MM.1S (cell line): ENCODE results near the gene SLC24A3.

ENCODE experiments used
- DNase-seq: peaks from one replicate; pipeline ENCODE4 v3.0.0-alpha.2; 2015
- H2AFZ ChIP-seq: fragments of 300-600 bp; sonication (generic); 2 replicates; pipeline ENCODE4 v1.6.0; 2016; ENCODE audit warnings: antibody characterized with exemption, low read length
- H3F3A ChIP-seq: fragments of 300-600 bp; sonication (generic); 2 replicates; pipeline ENCODE4 v1.6.1; 2016; ENCODE audit warnings: mild to moderate bottlenecking, antibody characterized with exemption, low read length, moderate library complexity, mixed read lengths; ENCODE audit not compliant: insufficient read depth
- H3K27ac ChIP-seq: fragments of 300-600 bp; sonication (generic); 2 replicates; pipeline ENCODE4 v1.5.1; 2016; ENCODE audit warnings: mild to moderate bottlenecking, low read length
- H3K27me3 ChIP-seq: fragments of 300-600 bp; sonication (generic); replicated peaks from 2 replicates; pipeline ENCODE4 v1.6.0; 2016; ENCODE audit warnings: low read length; ENCODE audit not compliant: insufficient read depth
- H3K36me3 ChIP-seq: fragments of 300-600 bp; sonication (generic); replicated peaks from 2 replicates; pipeline ENCODE4 v1.6.1; 2016; ENCODE audit warnings: mild to moderate bottlenecking, low read length, mixed read lengths; ENCODE audit not compliant: insufficient read depth
- H3K4me1 ChIP-seq: fragments of 300-600 bp; sonication (generic); 2 replicates; pipeline ENCODE4 v1.6.1; 2016; ENCODE audit warnings: low read length, mixed read lengths
- H3K4me2 ChIP-seq: fragments of 300-600 bp; sonication (generic); 2 replicates; pipeline ENCODE4 v1.6.0; 2016; ENCODE audit warnings: low read depth, low read length
- H3K4me3 ChIP-seq: fragments of 300-600 bp; sonication (generic); 2 replicates; pipeline ENCODE4 v1.5.1; 2016; ENCODE audit warnings: low read length, mixed read lengths
- H3K79me2 ChIP-seq: fragments of 300-600 bp; sonication (generic); 2 replicates; pipeline ENCODE4 v1.6.1; 2016; ENCODE audit warnings: mixed run types, low read length, mixed read lengths
- H3K9ac ChIP-seq: fragments of 300-600 bp; sonication (generic); 2 replicates; pipeline ENCODE4 v1.6.1; 2016; ENCODE audit warnings: low read length, mixed read lengths
- H3K9me2 ChIP-seq: fragments of 300-600 bp; sonication (generic); replicated peaks from 2 replicates; pipeline ENCODE4 v1.6.1; 2016; ENCODE audit warnings: mild to moderate bottlenecking, low read length, mixed read lengths; ENCODE audit not compliant: insufficient read depth
- H3K9me3 ChIP-seq: fragments of 300-600 bp; sonication (generic); replicated peaks from 2 replicates; pipeline ENCODE4 v1.6.1; 2016; ENCODE audit warnings: mild to moderate bottlenecking, low read length, mixed read lengths; ENCODE audit not compliant: insufficient read depth
- H4K20me1 ChIP-seq: fragments of 300-600 bp; sonication (generic); 2 replicates; pipeline ENCODE4 v1.6.1; 2016; ENCODE audit warnings: mild to moderate bottlenecking, low read length, moderate library complexity, mixed read lengths; ENCODE audit not compliant: insufficient read depth
- CTCF ChIP-seq: fragments of 300-600 bp; sonication (generic); IDR thresholded peaks from 2 replicates; pipeline ENCODE4 v1.5.1; 2016; ENCODE audit warnings: antibody characterized with exemption, low read length, mixed read lengths
- EZH2 ChIP-seq: fragments of 300-600 bp; sonication (generic); optimal IDR thresholded peaks from 2 replicates; pipeline ENCODE3; 2017; ENCODE audit warnings: low read depth, mild to moderate bottlenecking, antibody characterized with exemption, low read length, mixed read lengths
- EZH2phosphoT487 ChIP-seq: fragments of 300-600 bp; sonication (generic); IDR thresholded peaks from 2 replicates; pipeline ENCODE4 v1.6.1; 2018; ENCODE audit warnings: antibody characterized with exemption, low read length

SLC24A3 gene

GRCh38 chr20:19212469-19212815 is at the start of gene SLC24A3:
SLC24A3 (plus strand) TSS chr20:19212642.
- Histone ChIP-seq H2AFZ (peak within 1 kb of the TSS; percentile 52), H3K9ac (peak within 1 kb of the TSS; percentile 17; the same call in 1 of the 2 replicates), H3K9me3 (no peaks in the 10 kb centered on the region), H3K79me2 (no peaks in the 10 kb centered on the region), H3F3A (no peaks in the 10 kb centered on the region), H3K27ac (no peak within 1 kb of the TSS), H3K4me1 (0 out of 2 replicates have a peak, but pooled peaks cover 5% of the 10 kb centered on the region), H3K4me3 (peak within 1 kb of the TSS; percentile 60), H4K20me1 (no peaks in the 10 kb centered on the region), H3K9me2 (no peaks in the 10 kb centered on the region), H3K4me2 (peak within 1 kb of the TSS; percentile 88), H3K36me3 (no peaks in the 10 kb centered on the region), H3K27me3 (peaks cover 6% of the 10 kb centered on the region; the same call in 1 of the 2 replicates)
- no peak for DNase-seq
- TF ChIP-seq EZH2 (no peak), CTCF (no peak), EZH2phosphoT487 (no peak)

GRCh38 chr20:19170148-19170547 is 42.3 kb upstream of the SLC24A3 start:
- Histone ChIP-seq H3K79me2 (no peaks in the 10 kb centered on the region), H3K36me3 (no peaks in the 10 kb centered on the region), H3K9ac (no peak overlapping the region), H2AFZ (no peak overlapping the region), H3K4me2 (no peak overlapping the region), H3K4me3 (no peak overlapping the region), H3K9me2 (no peaks in the 10 kb centered on the region), H3K27me3 (no peaks in the 10 kb centered on the region), H3F3A (no peaks in the 10 kb centered on the region), H4K20me1 (no peaks in the 10 kb centered on the region), H3K27ac (no peak overlapping the region), H3K4me1 (no peaks in the 10 kb centered on the region), H3K9me3 (no peaks in the 10 kb centered on the region)
- no peak for DNase-seq
- TF ChIP-seq CTCF: no peak
- no peak for TF ChIP-seq EZH2phosphoT487
- TF ChIP-seq EZH2: no peak

- no peaks in the 10 kb centered on the region for H4K20me1 ChIP-seq
- no peaks in the 10 kb centered on the region for H3K36me3 ChIP-seq
- H3K4me3 ChIP-seq: no peak overlapping the region
- H3K9me2 ChIP-seq: no peaks in the 10 kb centered on the region
- H3K4me1 ChIP-seq: no peaks in the 10 kb centered on the region
- H2AFZ ChIP-seq: no peak overlapping the region
- H3K79me2 ChIP-seq: no peaks in the 10 kb centered on the region
- H3K9me3 ChIP-seq: no peaks in the 10 kb centered on the region
- no peak for DNase-seq
- no peak overlapping the region for H3K4me2 ChIP-seq
- H3K27ac ChIP-seq: no peak overlapping the region
- TF ChIP-seq EZH2phosphoT487 (no peak), EZH2 (no peak), CTCF (no peak)
- H3F3A ChIP-seq: no peaks in the 10 kb centered on the region
- no peaks in the 10 kb centered on the region for H3K27me3 ChIP-seq
- H3K9ac ChIP-seq: no peak overlapping the region
Measured at GRCh38 chr20:19172637-19173036, 39.8 kb upstream of the SLC24A3 start.
